OCI-M2 (cell line): ENCODE measurements around the gene ADAMTSL5.
"Not testable (repeated sequence)": the region's sequence is repeated elsewhere in the genome, so short reads cannot be mapped to it uniquely, and the experiment has no call there.

ENCODE experiments used
- DNase-seq: peaks from one replicate; lab custom pipeline; 2025; ENCODE audit not compliant: unreplicated experiment; lab: John Stamatoyannopoulos, UW

Gene ADAMTSL5

GRCh38 chr19:1530856-1531255 lies 18.0 kb upstream of the ADAMTSL5 start:
- not testable (repeated sequence) for DNase-seq

- no peak for DNase-seq
Observed at GRCh38 chr19:1529430-1529816, 16.6 kb upstream of the ADAMTSL5 start.

GRCh38 chr19:1528596-1529429 lies 16.0 kb upstream of the ADAMTSL5 start:
- no peak for DNase-seq

GRCh38 chr19:1527650-1528309 lies 15.0 kb upstream of the ADAMTSL5 start:
- DNase-seq = no peak

GRCh38 chr19:1526979-1527649 lies 14.3 kb upstream of the ADAMTSL5 start:
- no peak for DNase-seq

- DNase-seq = no peak
Observed at GRCh38 chr19:1526066-1526778, 13.4 kb upstream of the ADAMTSL5 start.

- DNase-seq = no peak
Observed at GRCh38 chr19:1525343-1525742, 12.5 kb upstream of the ADAMTSL5 start.

GRCh38 chr19:1524972-1525325 lies 12.1 kb upstream of the ADAMTSL5 start:
- DNase-seq = no peak

GRCh38 chr19:1524287-1524971 lies 11.6 kb upstream of the ADAMTSL5 start:
- DNase-seq = no peak

- no peak for DNase-seq
Observed at GRCh38 chr19:1523412-1524286, 10.8 kb upstream of the ADAMTSL5 start, which contains the start of gene PLK5. TSS of gene PLK5 (plus strand) at chr19:1524077. CDS start at chr19:1526997, 2,920 bp downstream.

- DNase-seq = no peak
Observed at GRCh38 chr19:1522838-1523237, 10.0 kb upstream of the ADAMTSL5 start.

GRCh38 chr19:1522061-1522460 lies 9.2 kb upstream of the ADAMTSL5 start:
- no peak for DNase-seq

GRCh38 chr19:1521636-1522035 lies 8.8 kb upstream of the ADAMTSL5 start:
- no peak for DNase-seq

GRCh38 chr19:1520203-1520780 lies 7.5 kb upstream of the ADAMTSL5 start:
- DNase-seq = no peak

GRCh38 chr19:1519802-1520201 lies 7.0 kb upstream of the ADAMTSL5 start:
- not testable (repeated sequence) for DNase-seq

- DNase-seq = no peak
Observed at GRCh38 chr19:1518471-1518870, 5.7 kb upstream of the ADAMTSL5 start.

- DNase-seq = no peak
Observed at GRCh38 chr19:1516395-1516753, 3.6 kb upstream of the ADAMTSL5 start.

GRCh38 chr19:1514986-1515721 lies 2.3 kb upstream of the ADAMTSL5 start:
- no peak for DNase-seq

GRCh38 chr19:1514295-1514661 lies 1.5 kb upstream of the ADAMTSL5 start:
- DNase-seq = no peak
